Stomach (tissue), 4 donors: ENCODE results near the gene ASZ1.

ENCODE experiments used
- CTCF ChIP-seq, 7 experiments: fragments of 450-650 bp in 4 of 7; fragments of 200-600 bp in 3 of 7; sonication (generic) in 3 of 7; IDR thresholded peaks; one replicate each; pipeline ENCODE4 v1.5.1; 2016 to 2019; ENCODE audit warnings: antibody characterized with exemption in 7 of 7, control low read depth in 2 of 7, mild to moderate bottlenecking in 1 of 7
- POLR2A ChIP-seq, 4 donors: fragments of 450-650 bp; IDR thresholded peaks; one replicate each; pipeline ENCODE4 v1.6.1; 2016; ENCODE audit warnings: antibody characterized with exemption in 4 of 4, control low read depth in 2 of 4, mild to moderate bottlenecking in 1 of 4, moderate library complexity in 1 of 4

GRCh38 chr7:117346161-117346560, 81.1 kb downstream of the ASZ1 start:
- no peak for TF ChIP-seq CTCF (IDR thresholded peaks at IDR 0.05)
- TF ChIP-seq POLR2A (IDR thresholded peaks at IDR 0.05): no peak
